ENCODE results near the gene CAMTA1. TPM values are rescaled to one million over a fixed set of nuclear protein-coding genes. Genes with fewer than 3 reads are reported as not detected.

CAMTA1 gene
- total RNA-seq, 6 experiments from 2014 or later: 78.1 to 96.6 (median 86.1) TPM

- Mint-ChIP-seq H3K9me3 (no peaks in the 10 kb centered on the region), H3K36me3 (ENCODE audit: low read depth) (no peaks in the 10 kb centered on the region), H3K27me3 (ENCODE audit: insufficient read depth) (peaks cover 14% of the 10 kb centered on the region), H3K4me1 (ENCODE audit: low read depth) (no peaks in the 10 kb centered on the region), H3K27ac (no peak overlapping the region), H3K4me3 (no peak overlapping the region)
- no peak for DNase-seq
- TF ChIP-seq CTCF (IDR thresholded peaks at IDR 0.05): no peak
Observed at GRCh38 chr1:7348073-7348472, 562.8 kb downstream of the CAMTA1 start.

- Mint-ChIP-seq H3K27me3 (ENCODE audit: insufficient read depth) (peaks cover 14% of the 10 kb centered on the region), H3K4me1 (ENCODE audit: low read depth) (no peaks in the 10 kb centered on the region), H3K27ac (no peak overlapping the region), H3K4me3 (no peak overlapping the region), H3K36me3 (ENCODE audit: low read depth) (no peaks in the 10 kb centered on the region), H3K9me3 (no peaks in the 10 kb centered on the region)
- DNase-seq: no peak
- TF ChIP-seq CTCF (IDR thresholded peaks at IDR 0.05): no peak
Observed at GRCh38 chr1:7348580-7348979, 563.3 kb downstream of the CAMTA1 start.

GRCh38 chr1:7350804-7351203, 565.5 kb downstream of the CAMTA1 start:
- no peak for TF ChIP-seq CTCF (IDR thresholded peaks at IDR 0.05)
- H3K4me3 Mint-ChIP-seq: no peak overlapping the region
- DNase-seq: no peak
- no peaks in the 10 kb centered on the region for H3K9me3 Mint-ChIP-seq
- no peaks in the 10 kb centered on the region for H3K4me1 Mint-ChIP-seq (ENCODE audit: low read depth)
- no peaks in the 10 kb centered on the region for H3K36me3 Mint-ChIP-seq (ENCODE audit: low read depth)
- no peak overlapping the region for H3K27ac Mint-ChIP-seq
- peaks cover 16% of the 10 kb centered on the region for H3K27me3 Mint-ChIP-seq (ENCODE audit: insufficient read depth)

GRCh38 chr1:7351649-7352048, 566.4 kb downstream of the CAMTA1 start:
- Mint-ChIP-seq H3K27ac (no peak overlapping the region), H3K36me3 (ENCODE audit: low read depth) (no peaks in the 10 kb centered on the region), H3K9me3 (no peaks in the 10 kb centered on the region), H3K27me3 (ENCODE audit: insufficient read depth) (peaks cover 21% of the 10 kb centered on the region), H3K4me1 (ENCODE audit: low read depth) (no peaks in the 10 kb centered on the region), H3K4me3 (no peak overlapping the region)
- DNase-seq: no peak
- TF ChIP-seq CTCF (IDR thresholded peaks at IDR 0.05): no peak

- TF ChIP-seq CTCF (IDR thresholded peaks at IDR 0.05): no peak
- no peak overlapping the region for H3K27ac Mint-ChIP-seq
- no peaks in the 10 kb centered on the region for H3K36me3 Mint-ChIP-seq (ENCODE audit: low read depth)
- no peaks in the 10 kb centered on the region for H3K4me1 Mint-ChIP-seq (ENCODE audit: low read depth)
- DNase-seq: no peak
- peaks cover 25% of the 10 kb centered on the region for H3K27me3 Mint-ChIP-seq (ENCODE audit: insufficient read depth)
- H3K9me3 Mint-ChIP-seq: no peaks in the 10 kb centered on the region
- H3K4me3 Mint-ChIP-seq: no peak overlapping the region
Observed at GRCh38 chr1:7352364-7352763, 567.1 kb downstream of the CAMTA1 start.

GRCh38 chr1:7352974-7353373, 567.7 kb downstream of the CAMTA1 start:
- TF ChIP-seq CTCF (IDR thresholded peaks at IDR 0.05): no peak
- no peak for DNase-seq
- H3K9me3 Mint-ChIP-seq: no peaks in the 10 kb centered on the region
- H3K27me3 Mint-ChIP-seq (ENCODE audit: insufficient read depth): peaks cover 21% of the 10 kb centered on the region
- no peaks in the 10 kb centered on the region for H3K4me1 Mint-ChIP-seq (ENCODE audit: low read depth)
- no peaks in the 10 kb centered on the region for H3K36me3 Mint-ChIP-seq (ENCODE audit: low read depth)
- no peak overlapping the region for H3K27ac Mint-ChIP-seq
- no peak overlapping the region for H3K4me3 Mint-ChIP-seq
